PC-3 (cell line): ENCODE results near the gene GABBR2.

Experiments
- EZH2 ChIP-seq: fragments of 300-600 bp; sonication (generic); IDR thresholded peaks from one replicate; pipeline ENCODE4 v1.6.1; 2017; ENCODE audit warnings: antibody characterized with exemption, mild to moderate bottlenecking, low read length; ENCODE audit not compliant: unreplicated experiment
- EZH2phosphoT487 ChIP-seq: fragments of 300-600 bp; sonication (generic); IDR thresholded peaks from 2 replicates; pipeline ENCODE4 v1.6.1; 2018; ENCODE audit warnings: mild to moderate bottlenecking, antibody characterized with exemption, low read length, borderline replicate concordance
- TF ChIP-seq, protein P1 (sequence below): fragments of 300-600 bp; sonication (generic); conservative IDR thresholded peaks from 2 replicates; pipeline ENCODE4 v1.5.1; 2017; ENCODE audit warnings: antibody characterized with exemption, low read depth, mild to moderate bottlenecking, low read length

DNA sequence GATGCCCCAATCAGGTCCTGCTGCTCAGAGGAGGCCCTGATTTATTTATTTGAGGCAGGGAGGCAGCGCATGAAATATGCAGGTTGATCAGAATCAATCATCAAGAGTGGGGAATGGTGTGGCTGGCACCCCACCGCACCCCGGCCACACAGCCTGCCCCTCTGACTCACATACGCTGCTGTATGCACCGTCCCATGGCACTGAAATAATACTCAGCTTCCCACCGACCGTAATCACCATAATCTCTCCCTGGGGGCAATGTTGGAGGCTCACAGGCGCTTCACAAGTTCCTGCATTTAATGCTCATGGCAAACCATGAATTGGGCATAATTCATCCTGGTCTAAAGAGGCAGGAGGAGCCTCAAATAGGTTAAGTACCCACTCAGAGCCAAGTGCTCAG lies 312.1 kb downstream of the GABBR2 start:
- TF ChIP-seq EZH2, result no peak
- TF ChIP-seq, protein P1, sequence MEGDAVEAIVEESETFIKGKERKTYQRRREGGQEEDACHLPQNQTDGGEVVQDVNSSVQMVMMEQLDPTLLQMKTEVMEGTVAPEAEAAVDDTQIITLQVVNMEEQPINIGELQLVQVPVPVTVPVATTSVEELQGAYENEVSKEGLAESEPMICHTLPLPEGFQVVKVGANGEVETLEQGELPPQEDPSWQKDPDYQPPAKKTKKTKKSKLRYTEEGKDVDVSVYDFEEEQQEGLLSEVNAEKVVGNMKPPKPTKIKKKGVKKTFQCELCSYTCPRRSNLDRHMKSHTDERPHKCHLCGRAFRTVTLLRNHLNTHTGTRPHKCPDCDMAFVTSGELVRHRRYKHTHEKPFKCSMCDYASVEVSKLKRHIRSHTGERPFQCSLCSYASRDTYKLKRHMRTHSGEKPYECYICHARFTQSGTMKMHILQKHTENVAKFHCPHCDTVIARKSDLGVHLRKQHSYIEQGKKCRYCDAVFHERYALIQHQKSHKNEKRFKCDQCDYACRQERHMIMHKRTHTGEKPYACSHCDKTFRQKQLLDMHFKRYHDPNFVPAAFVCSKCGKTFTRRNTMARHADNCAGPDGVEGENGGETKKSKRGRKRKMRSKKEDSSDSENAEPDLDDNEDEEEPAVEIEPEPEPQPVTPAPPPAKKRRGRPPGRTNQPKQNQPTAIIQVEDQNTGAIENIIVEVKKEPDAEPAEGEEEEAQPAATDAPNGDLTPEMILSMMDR, result no peak
- no peak for TF ChIP-seq EZH2phosphoT487
